AG04450 (cell line): ENCODE data around the gene CZIB. TPM values are rescaled to one million over a fixed set of nuclear protein-coding genes. Genes with fewer than 3 reads are reported as not detected.
"Not testable (repeated sequence)": the region's sequence is repeated elsewhere in the genome, so short reads cannot be mapped to it uniquely, and the experiment has no call there.

Experiments
- CTCF ChIA-PET: fragments of 300-600, 350-600 bp; formaldehyde crosslinking; extraction: SDS; loops from one replicate; lab custom pipeline; 2022; ENCODE audit warnings: antibody characterized with exemption, inconsistent platforms; lab: Charles Lee
- POLR2A ChIA-PET: fragments of 350-600 bp; formaldehyde crosslinking; extraction: SDS; loops from one replicate; lab custom pipeline; 2021; ENCODE audit warnings: antibody characterized with exemption, inconsistent platforms; lab: Yijun Ruan, JAX
- DNase-seq: peaks from one replicate; pipeline ENCODE4 v3.0.0-alpha.2; 2011; ENCODE audit warnings: low read depth, low spot score
- H3K27ac ChIP-seq: one replicate; pipeline ENCODE4 v1.5.1; 2012; ENCODE audit warnings: low read depth, low read length, control low read depth
- H3K27me3 ChIP-seq: one replicate; pipeline ENCODE4 v1.6.0; 2012; ENCODE audit warnings: low read length; ENCODE audit not compliant: control insufficient read depth, insufficient read depth
- H3K4me3 ChIP-seq: 2 replicates; pipeline ENCODE4 v1.5.1; 2011; ENCODE audit warnings: mild to moderate bottlenecking, low read depth, low read length, control low read depth
- H3K9me3 ChIP-seq: 2 replicates; pipeline ENCODE4 v1.5.1; 2012; ENCODE audit warnings: low read length; ENCODE audit not compliant: control insufficient read depth, insufficient read depth
- polyA plus RNA-seq: library from polyadenylated mRNA; depleted of rRNA; stranded (reverse); fragments of >200 nt; gene quantifications from 2 replicates; pipeline ENCODE4 v1.2.3, GENCODE V29; 2011
- TF ChIP-seq, protein P1 (sequence below): IDR thresholded peaks from 2 replicates; pipeline ENCODE4 v1.5.1; 2011; ENCODE audit warnings: low read depth, low read length, control low read depth, inconsistent platforms

CZIB gene
- polyA plus RNA-seq, 1 experiment, result 89.6 TPM

DNA sequence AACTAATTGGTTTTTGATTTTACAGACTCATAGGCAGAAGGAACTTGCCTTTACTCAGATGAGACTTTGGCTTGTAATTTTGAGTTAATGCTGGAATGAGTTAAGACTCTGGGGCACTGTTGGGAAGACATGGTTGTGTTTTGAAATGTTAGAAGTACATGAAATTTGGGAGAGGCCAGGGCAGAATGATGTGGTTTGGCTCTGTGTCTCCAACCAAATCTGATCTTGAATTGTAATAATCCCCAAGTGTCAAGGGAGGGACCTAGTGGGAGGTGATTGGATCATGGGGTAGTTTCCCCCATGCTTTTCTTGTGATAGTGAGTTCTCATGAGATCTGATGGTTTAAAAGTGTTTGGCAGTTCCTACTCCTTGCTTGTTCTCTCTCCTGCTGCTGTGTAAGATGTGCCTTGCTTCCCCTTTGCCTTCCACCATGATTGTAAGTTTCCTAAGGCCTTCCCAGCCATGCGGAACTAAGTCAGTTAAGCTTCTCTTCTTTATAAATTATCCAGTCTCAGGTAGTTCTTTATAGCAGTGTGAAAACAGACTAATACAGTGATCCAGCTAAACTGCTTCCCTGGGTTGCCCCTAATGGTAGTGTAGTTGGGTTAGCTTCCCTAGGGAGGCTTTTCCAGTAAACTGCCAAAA, 13.6 kb downstream of the CZIB start:
- POLR2A ChIA-PET, result no interaction called here
- CTCF ChIA-PET, result no interaction called here
- Histone ChIP-seq H3K27me3 (no peaks in the 10 kb centered on the region), H3K9me3 (peaks cover 14% of the 10 kb centered on the region), H3K27ac (no peak overlapping the region), H3K4me3 (no peak overlapping the region)
- DNase-seq, result no peak
- TF ChIP-seq, protein P1, sequence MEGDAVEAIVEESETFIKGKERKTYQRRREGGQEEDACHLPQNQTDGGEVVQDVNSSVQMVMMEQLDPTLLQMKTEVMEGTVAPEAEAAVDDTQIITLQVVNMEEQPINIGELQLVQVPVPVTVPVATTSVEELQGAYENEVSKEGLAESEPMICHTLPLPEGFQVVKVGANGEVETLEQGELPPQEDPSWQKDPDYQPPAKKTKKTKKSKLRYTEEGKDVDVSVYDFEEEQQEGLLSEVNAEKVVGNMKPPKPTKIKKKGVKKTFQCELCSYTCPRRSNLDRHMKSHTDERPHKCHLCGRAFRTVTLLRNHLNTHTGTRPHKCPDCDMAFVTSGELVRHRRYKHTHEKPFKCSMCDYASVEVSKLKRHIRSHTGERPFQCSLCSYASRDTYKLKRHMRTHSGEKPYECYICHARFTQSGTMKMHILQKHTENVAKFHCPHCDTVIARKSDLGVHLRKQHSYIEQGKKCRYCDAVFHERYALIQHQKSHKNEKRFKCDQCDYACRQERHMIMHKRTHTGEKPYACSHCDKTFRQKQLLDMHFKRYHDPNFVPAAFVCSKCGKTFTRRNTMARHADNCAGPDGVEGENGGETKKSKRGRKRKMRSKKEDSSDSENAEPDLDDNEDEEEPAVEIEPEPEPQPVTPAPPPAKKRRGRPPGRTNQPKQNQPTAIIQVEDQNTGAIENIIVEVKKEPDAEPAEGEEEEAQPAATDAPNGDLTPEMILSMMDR, result no peak

DNA sequence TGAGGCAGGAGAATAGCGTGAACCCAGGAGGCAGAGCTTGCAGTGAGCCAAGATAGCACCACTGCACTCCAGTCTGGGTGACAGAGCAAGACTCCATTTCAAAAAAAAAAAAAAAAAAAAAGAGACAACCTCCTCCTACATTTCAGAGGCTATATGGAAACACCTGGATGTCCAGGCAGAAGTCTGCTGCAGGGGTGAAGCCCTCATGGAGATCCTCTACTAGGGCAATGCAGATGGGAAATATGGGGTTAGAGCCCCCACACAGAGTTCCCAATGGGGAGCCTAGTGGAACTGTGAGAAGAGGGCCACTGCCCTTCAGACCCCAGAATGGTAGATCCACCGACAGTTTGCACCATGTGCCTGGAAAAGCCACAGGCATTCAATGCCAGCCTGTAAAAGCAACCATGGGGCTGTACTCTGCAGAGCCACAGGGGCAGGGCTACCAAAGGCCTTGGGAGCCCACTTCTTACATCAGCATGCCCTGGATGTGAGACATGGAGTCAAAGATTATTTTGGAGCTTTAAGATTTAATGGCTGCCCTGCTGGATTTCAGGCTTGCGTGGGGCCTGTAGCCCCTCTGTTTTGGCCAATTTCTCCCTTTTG, 14.2 kb downstream of the CZIB start:
- H3K27me3 ChIP-seq, POLR2A ChIA-PET, CTCF ChIA-PET, H3K27ac ChIP-seq, DNase-seq, H3K4me3 ChIP-seq: not testable (repeated sequence)
- peaks cover 14% of the 10 kb centered on the region for H3K9me3 ChIP-seq

DNA sequence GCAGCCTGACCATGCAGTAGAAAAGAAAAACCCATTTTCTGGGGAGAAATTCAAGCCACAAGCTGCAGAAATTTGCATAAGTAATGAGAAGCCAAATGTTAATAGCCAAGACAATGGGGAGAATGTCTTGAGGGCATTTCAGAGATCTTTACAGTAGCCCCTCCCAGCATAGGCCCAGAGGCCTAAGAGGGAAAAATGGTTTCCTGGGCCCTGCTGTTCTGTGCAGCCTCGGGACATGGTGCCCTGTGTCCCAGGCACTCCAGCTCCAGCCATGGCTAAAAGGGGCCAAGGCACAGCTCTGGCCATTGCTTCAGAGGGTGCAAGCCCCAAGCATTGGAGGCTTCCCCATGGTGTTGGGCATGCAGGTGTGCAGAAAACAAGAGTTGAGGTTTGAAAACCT, 14.9 kb downstream of the CZIB start:
- H3K27me3 ChIP-seq, DNase-seq, CTCF ChIA-PET, H3K27ac ChIP-seq, POLR2A ChIA-PET, H3K4me3 ChIP-seq: not testable (repeated sequence)
- peaks cover 14% of the 10 kb centered on the region for H3K9me3 ChIP-seq

DNA sequence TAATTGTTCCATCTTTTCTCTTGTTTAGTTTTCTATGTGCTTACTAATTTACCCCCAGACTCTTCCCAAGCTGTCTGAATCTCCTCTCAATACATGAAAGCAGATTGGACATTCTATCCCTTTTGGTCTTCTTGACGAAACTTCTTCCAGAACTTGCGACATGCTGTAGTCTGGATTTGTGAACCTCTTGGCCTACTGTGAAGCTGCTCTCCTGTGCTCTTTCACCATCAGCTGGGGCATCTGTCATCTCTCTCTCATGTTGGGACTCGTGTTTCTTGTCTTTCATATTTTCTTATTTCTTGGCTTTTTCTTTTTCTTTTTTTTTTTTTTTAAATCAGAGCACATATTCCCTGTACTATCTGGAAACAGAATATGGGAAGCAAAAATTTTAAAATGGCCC, 17.0 kb downstream of the CZIB start:
- DNase-seq, result no peak
- H3K4me3 ChIP-seq, result no peak overlapping the region
- H3K9me3 ChIP-seq, result peaks cover 14% of the 10 kb centered on the region
- TF ChIP-seq, protein P1, result no peak
- no peak overlapping the region for H3K27ac ChIP-seq
- POLR2A ChIA-PET, result no interaction called here
- H3K27me3 ChIP-seq, result no peaks in the 10 kb centered on the region
- CTCF ChIA-PET, result no interaction called here

DNA sequence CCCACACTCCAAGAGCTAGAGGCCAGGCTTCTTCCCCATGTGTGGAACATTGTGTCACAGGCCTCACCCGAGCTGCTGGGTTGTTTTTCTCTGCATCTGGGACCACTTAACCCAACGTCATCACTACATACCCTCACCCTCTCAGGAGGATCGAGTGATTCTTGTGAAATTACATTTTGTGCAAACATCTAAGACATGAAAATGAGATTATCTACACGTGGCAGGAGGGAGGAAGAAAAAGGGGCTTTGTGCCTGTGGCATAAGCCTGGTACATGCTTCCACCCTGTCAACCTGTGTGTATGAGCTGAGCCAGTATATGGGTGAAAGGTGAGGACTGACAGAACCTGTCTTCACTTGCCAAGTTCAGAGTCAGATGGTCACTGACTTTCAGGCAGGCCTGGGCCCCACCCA, 22.2 kb downstream of the CZIB start:
- no peaks in the 10 kb centered on the region for H3K9me3 ChIP-seq
- DNase-seq, result no peak
- ChIA-PET CTCF (no interaction called here), POLR2A (no interaction called here)
- no peak overlapping the region for H3K27ac ChIP-seq
- 0 out of 2 replicates have a peak overlapping the region, but pooled peaks have one; percentile 2 for H3K4me3 ChIP-seq
- TF ChIP-seq, protein P1, result no peak
- H3K27me3 ChIP-seq, result no peaks in the 10 kb centered on the region
